Retinal pigment epithelial cell (primary cell): Measurements from ENCODE around the gene ZNF888.
"Not testable (repeated sequence)": the region's sequence is repeated elsewhere in the genome, so short reads cannot be mapped to it uniquely, and the experiment has no call there.

Source experiments
- DNase-seq: peaks from one replicate; pipeline ENCODE4 v3.0.0-alpha.2; 2010; ENCODE audit warnings: low read depth
- H3K4me3 ChIP-seq: 2 replicates; pipeline ENCODE4 v1.5.1; 2011; ENCODE audit warnings: mild to moderate bottlenecking, low read length, control low read depth, moderate library complexity
- CTCF ChIP-seq: conservative IDR thresholded peaks from 2 replicates; pipeline ENCODE4 v1.5.1; 2011; ENCODE audit warnings: low read depth, low read length, control low read depth, inconsistent platforms

The ZNF888 gene

GRCh38 chr19:52889076-52889475 lies 34.2 kb downstream of the ZNF888 start:
- H3K4me3 ChIP-seq = no peak overlapping the region
- no peak for DNase-seq
- TF ChIP-seq CTCF = no peak

GRCh38 chr19:52880895-52881389 lies 42.3 kb downstream of the ZNF888 start:
- no peak overlapping the region for H3K4me3 ChIP-seq
- DNase-seq = no peak
- TF ChIP-seq CTCF = no peak

GRCh38 chr19:52872996-52873395 lies 50.2 kb downstream of the ZNF888 start:
- not testable (repeated sequence) for H3K4me3 ChIP-seq, DNase-seq

- no peak for TF ChIP-seq CTCF
- H3K4me3 ChIP-seq = no peak overlapping the region
- no peak for DNase-seq
These were observed 51.8 kb downstream of the ZNF888 start for GRCh38 chr19:52871466-52871865.

GRCh38 chr19:52868031-52868430 lies 55.2 kb downstream of the ZNF888 start:
- DNase-seq, H3K4me3 ChIP-seq: not testable (repeated sequence)

GRCh38 chr19:52857378-52858191 lies 65.6 kb downstream of the ZNF888 start, which contains the start of gene ZNF468:
ZNF468 (minus strand) TSS chr19:52857619; CDS start chr19:52854272, 3,347 bp downstream.
- DNase-seq = not testable (repeated sequence)
- peak within 1 kb of the TSS; percentile 74 for H3K4me3 ChIP-seq

- peak overlapping the region; percentile 74 for H3K4me3 ChIP-seq
- not testable (repeated sequence) for DNase-seq
These were observed 66.5 kb downstream of the ZNF888 start for GRCh38 chr19:52856540-52857377.
